SU-DHL-6 (cell line): ENCODE measurements around the gene IFT43.

Source experiments
- CTCF ChIP-seq: fragments of 200-600 bp; sonication (generic); IDR thresholded peaks from one replicate; pipeline ENCODE4 v1.5.1; 2017; ENCODE audit warnings: antibody characterized with exemption, mild to moderate bottlenecking, low read length, moderate library complexity; ENCODE audit not compliant: insufficient read depth, poor library complexity, severe bottlenecking
- EZH2phosphoT487 ChIP-seq: fragments of 200-600 bp; sonication (generic), shearing (Covaris generic); conservative IDR thresholded peaks from 2 replicates; pipeline ENCODE4 v1.6.1; 2018; ENCODE audit warnings: mild to moderate bottlenecking, antibody characterized with exemption, low read length, moderate library complexity, mixed read lengths

- TF ChIP-seq EZH2phosphoT487 = no peak
- no peak for TF ChIP-seq CTCF
Observed at GRCh38 chr14:75979648-75980565, 5.7 kb upstream of the IFT43 start.
